KBM-7 (cell line): ENCODE measurements around the gene RALGPS2.
"Not testable (repeated sequence)": the region's sequence is repeated elsewhere in the genome, so short reads cannot be mapped to it uniquely, and the experiment has no call there.

Experiments
- DNase-seq: peaks from one replicate; pipeline ENCODE4 v3.0.0-alpha.2; 2015
- in situ Hi-C: fragments of 300-500 bp; cut with MboI; formaldehyde crosslinking; loops from 2 replicates; pipeline ENCODE4 v1.14.3; 2020; ENCODE audit warnings: low sequenced_read_pairs, low pct_unique_long_range_greater_than_20kb, mixed read lengths

Gene RALGPS2

GRCh38 chr1:178949866-178950265, 224.8 kb downstream of the RALGPS2 start:
- DNase-seq, in situ Hi-C loops: not testable (repeated sequence)

- in situ Hi-C loops, result no loop called here
- DNase-seq, result no peak
Measured at GRCh38 chr1:178951600-178951999, 226.6 kb downstream of the RALGPS2 start.

- no peak for DNase-seq
- in situ Hi-C loops, result no loop called here
Measured at GRCh38 chr1:178953034-178953433, 228.0 kb downstream of the RALGPS2 start.

DNA sequence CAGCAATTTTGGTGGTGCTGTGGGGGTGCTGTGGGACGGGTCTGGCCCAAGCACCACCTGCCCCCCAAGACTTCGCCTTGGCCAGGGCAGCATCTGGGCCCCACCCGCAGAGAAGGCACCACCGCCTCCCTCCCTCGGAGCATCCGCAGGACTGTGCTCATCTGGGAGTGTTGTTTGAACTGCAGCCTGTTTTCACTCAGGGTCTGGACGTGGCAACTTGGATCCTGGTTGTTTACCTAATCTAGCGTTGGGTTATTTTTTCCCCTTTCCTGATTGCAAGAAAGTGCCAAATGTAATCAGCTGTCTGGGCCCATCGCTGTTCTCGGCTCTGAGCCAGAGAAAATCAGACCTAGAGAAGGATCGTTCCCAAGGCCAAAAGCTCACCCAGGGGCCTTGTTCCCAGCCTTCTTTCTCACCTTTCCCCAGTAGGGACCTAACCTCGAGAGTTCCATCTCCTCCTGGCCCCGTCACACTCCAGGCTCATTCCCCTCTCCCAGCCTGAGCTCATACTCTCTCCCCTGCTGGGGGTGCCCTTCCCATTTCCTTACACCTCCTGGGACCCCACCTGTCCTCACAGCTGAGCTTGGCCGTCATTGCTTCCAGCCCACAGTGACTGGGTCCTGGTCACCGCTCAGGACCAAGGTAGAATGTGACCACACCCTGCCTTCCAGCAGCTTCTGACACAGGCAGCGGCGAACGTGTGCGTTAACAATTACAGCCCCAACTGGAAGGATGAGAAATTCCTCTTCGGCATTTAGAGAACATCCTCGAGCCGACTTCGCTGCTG, 228.7 kb downstream of the RALGPS2 start:
- no peak for DNase-seq
- in situ Hi-C loops, result no loop called here

DNA sequence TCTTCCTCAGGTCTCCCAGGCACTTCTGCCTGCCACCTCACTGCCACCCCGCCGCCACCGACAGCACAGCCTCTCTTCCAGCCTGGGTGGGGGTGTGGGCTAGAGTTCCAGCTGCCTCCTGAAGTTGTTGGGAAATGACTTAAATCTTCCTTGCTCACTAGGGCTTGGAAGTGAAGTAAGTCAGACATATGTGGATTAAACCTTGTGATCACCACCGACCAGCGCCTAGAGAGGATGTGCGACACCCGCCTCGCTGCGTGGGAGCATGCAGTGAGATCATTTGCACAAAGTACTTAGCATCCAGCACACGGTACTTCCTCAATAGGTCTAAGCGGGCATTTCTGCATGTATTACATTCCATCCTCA, 229.3 kb downstream of the RALGPS2 start:
- peak; percentile 60 for DNase-seq
- in situ Hi-C loops, result no loop called here

DNA sequence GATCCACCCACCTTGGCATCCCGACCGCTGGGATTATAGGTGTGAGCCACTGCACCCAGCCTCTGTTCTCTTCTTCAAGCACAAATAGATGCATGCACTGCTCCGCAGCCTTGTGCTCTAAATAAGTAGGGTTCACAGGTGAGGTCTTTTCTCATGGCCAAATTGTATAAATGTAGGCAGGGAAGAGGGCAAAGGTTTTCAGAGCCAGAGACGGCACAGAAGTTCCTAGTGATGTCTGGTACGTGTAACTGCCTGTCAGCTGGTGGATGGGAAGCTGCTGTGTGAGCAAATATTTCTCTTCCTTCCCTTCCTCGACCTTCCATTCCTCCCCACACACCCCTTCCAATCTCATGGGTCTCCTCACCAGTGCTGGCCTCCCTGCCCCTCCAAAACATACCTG, 229.9 kb downstream of the RALGPS2 start:
- no peak for DNase-seq
- in situ Hi-C loops, result no loop called here

DNA sequence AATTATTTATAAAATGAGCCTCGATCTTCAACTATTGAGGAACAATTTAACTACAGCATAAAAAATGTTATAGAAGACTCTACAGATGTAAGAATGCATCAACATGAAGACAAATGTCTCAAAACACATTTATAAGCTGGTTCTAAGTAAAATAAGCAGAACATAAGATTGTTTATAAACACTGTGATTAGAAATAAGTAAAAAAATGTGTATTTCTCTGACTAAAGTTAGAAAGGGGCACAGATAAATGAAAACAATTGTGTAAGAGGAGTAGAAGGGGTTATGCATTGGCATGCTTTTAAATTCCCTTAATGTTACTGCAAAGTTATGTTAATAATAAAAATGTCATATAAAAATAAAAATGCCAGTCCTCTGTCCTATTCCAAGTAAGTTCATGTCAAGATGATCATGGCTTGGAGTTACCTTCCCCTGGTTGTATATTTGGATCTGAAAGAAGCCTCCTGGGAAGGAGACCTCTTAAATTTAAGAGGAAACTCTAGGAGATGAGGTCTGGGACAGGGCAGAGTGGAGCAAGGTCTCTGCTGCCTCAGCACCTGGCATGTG, 230.4 kb downstream of the RALGPS2 start:
- in situ Hi-C loops, result no loop called here
- no peak for DNase-seq

DNA sequence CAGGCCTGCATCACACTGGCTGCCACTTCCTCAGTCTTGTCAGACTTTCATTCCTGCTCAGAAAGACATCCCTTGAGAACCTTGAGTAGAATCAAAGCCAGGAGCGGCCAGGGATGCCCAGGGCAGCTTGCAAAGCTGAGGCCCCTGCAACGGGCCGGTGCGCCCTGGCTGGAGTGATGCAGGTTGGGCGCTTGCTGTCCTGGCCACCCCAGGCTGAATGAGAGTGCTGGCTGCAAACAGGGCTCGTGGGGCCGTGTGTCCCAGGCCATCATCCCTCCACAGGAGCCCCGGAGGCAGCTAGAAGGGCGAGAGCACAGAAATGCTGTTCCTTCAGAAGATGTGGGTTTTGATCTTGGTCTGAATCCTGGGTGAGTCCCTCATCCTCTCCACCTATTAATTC, 233.4 kb downstream of the RALGPS2 start:
- DNase-seq, result no peak
- in situ Hi-C loops, result no loop called here

DNA sequence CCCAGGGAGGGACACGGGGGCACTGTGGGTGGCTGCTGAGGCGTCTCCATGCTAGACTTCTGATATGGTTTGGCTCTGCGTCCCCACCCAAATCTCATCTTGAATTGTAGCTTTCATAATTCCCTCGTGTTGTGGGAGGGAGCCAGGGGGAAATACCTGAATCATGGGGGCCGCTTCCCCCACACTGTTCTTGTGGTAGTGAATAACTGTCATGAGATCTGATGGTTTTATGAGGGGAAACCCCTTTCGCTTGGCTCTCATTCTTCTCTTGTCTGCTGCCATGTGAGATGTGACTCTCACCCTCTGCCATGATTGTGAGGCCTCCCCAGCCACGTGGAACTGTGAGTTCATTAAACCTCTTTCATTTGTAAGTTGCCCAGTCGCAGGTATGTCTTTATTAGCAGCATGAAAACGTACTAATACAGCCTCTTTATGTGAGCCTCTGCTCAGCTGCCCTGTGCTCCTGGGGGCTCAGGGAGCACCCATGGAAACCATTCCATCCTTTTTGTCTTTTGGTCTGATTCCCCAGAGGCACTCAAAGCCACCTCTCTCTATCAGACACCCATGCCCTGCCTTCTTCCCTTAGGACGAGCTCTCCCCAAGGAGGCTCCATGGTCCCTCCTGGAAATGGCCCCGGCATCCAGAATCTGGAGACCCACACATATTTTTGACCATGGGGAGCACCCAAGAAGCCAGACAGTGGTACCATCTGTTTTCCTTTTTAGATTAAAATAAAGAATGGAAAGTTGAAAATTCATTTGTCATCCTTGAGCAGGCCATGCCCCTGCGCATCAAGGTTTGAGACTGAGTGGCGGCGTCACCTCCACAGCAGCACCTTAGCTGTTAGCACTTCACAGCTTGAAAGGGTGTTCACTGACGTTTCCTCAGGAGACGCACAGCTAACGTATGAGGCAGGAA, 234.8 kb downstream of the RALGPS2 start:
- in situ Hi-C loops, result no loop called here
- no peak for DNase-seq

GRCh38 chr1:178960482-178961240, 235.6 kb downstream of the RALGPS2 start:
- in situ Hi-C loops, result no loop called here
- no peak for DNase-seq

GRCh38 chr1:178961331-178961730, 236.3 kb downstream of the RALGPS2 start:
- in situ Hi-C loops, result no loop called here

GRCh38 chr1:178961868-178962267, 236.8 kb downstream of the RALGPS2 start:
- in situ Hi-C loops, result no loop called here
- no peak for DNase-seq

More at GRCh38 chr1:178961331-178961730, 236.3 kb downstream of the RALGPS2 start:
- no peak for DNase-seq

DNA sequence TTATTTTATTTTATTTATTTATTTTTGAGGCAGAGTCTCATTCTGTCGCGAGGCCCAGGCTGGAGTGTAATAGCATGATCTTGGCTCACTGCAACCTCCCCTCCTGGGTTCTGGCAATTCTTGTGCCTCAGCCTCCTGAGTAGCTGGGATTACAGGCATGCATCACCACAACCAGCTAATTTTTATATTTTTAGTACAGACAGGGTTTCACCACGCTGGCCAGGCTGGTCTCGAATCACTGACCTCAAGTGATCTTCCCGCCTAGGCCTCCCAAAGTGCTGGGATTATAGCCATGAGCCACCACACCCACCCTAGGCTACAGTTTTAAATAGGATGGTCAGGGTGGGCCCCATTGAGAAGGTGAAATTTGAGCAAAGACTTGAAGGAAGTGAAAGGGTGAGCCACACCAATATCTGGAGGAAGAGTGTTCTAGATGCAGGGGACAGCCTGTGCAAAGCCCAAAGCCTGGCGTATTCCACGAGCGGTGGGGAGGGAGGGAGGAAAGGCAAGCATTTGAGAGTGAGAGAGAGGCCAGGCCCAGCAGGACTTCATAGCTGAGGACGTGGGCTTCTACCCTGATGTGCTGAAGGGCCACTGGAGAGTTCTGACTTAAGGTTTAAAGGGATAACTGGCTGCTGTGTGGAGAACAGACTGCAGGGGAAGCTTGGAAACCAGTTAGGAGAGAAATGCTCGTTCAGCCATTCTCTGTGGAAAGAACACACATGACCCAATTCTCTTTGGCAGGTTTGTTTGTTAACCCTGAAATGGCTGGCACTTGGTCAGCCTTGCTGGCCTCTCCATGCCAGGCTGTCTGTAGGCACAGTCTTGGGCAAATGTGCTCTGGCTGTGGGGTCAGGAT, 238.0 kb downstream of the RALGPS2 start:
- in situ Hi-C loops, result no loop called here
- no peak for DNase-seq

DNA sequence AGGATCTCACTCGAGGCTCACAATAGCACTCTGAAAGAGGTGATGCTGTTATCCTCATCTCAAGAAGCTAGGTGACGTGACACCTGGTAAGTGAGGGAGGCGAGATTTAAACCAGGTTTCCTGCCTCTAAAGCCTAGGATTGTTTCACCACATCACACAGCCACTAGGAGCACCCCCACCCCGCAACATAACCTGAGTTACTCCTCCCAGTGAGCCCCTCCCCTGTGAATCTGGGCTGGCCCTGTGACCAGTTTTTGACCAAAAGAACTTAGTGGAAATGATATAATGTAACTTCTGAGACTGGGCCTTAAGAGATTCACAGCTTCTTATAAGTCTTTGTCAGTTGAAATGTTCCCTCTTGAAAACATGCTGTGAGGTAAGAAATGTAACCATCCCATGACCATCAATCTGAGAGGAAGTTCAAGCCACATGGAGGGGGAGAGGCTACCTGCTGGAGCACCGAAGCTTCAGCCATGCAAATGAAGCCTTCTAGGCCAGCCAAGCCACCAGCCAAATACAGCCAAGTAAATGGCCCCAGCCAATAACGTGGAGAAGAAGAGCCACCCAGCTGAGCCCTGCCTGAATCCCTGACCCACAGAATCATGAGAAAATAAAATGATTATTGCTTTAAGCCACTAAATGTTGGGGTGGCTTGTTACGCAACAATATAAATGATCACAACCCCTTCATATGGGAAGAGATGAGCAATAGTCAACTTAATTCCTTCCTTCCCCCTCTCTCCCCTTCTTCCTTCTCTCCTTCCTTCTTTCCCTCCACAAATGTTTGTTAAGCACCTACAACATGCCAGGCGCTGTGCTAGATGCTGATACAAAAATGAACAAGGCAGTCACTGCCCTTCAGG, 239.7 kb downstream of the RALGPS2 start:
- in situ Hi-C loops, result no loop called here
- no peak for DNase-seq

- peak; percentile 29 for DNase-seq
- in situ Hi-C loops, result no loop called here
Measured at GRCh38 chr1:178966312-178966711, 241.3 kb downstream of the RALGPS2 start.

GRCh38 chr1:178969226-178969987, 244.4 kb downstream of the RALGPS2 start:
- in situ Hi-C loops, result no loop called here
- no peak for DNase-seq

DNA sequence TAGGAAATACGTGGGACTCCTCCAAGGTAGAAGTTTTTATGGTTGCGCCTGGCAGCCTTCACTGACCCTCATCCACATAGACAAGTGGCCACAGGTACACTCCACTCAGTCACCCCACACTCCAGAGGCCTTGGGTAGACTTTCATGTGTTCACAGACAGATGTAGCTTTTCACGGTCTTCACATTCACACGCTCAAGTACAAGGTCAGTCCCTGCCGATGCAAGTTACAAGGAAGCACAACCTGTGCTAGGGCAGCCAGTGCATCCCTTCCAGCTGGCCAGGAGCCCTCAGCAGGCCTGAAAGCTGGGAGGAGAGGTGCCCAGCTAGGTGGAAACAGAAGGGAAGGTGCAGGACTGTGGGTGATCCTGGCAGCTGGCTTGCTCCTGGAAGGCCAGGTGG, 245.1 kb downstream of the RALGPS2 start:
- in situ Hi-C loops, result no loop called here
- no peak for DNase-seq
